HG02885 (cell line): ENCODE results near the gene MAP1LC3B2.

ENCODE experiments used
- ATAC-seq: cut with Tn5 transposase; IDR thresholded peaks from one replicate; pipeline ENCODE4 v1.9.1; 2021; ENCODE audit warnings: mild to moderate bottlenecking; ENCODE audit not compliant: unreplicated experiment, poor library complexity

The MAP1LC3B2 gene

GRCh38 chr12:116609319-116610114, 50.3 kb downstream of the MAP1LC3B2 start:
- ATAC-seq, result no peak

- ATAC-seq, result no peak
Observed at GRCh38 chr12:116610971-116611541, 51.9 kb downstream of the MAP1LC3B2 start.

GRCh38 chr12:116612436-116612835, 53.3 kb downstream of the MAP1LC3B2 start:
- no peak for ATAC-seq

GRCh38 chr12:116613256-116613655, 54.1 kb downstream of the MAP1LC3B2 start:
- no peak for ATAC-seq

- no peak for ATAC-seq
Observed at GRCh38 chr12:116614194-116614915, 55.2 kb downstream of the MAP1LC3B2 start.

GRCh38 chr12:116615141-116615861, 56.1 kb downstream of the MAP1LC3B2 start:
- ATAC-seq, result no peak

GRCh38 chr12:116616536-116617248, 57.5 kb downstream of the MAP1LC3B2 start:
- ATAC-seq, result no peak

GRCh38 chr12:116619246-116619645, 60.1 kb downstream of the MAP1LC3B2 start:
- ATAC-seq, result no peak

- no peak for ATAC-seq
Observed at GRCh38 chr12:116620124-116620491, 60.9 kb downstream of the MAP1LC3B2 start.

GRCh38 chr12:116620492-116621191, 61.5 kb downstream of the MAP1LC3B2 start:
- ATAC-seq, result no peak

- ATAC-seq, result no peak
Observed at GRCh38 chr12:116621194-116621593, 62.0 kb downstream of the MAP1LC3B2 start.

GRCh38 chr12:116624516-116624915, 65.3 kb downstream of the MAP1LC3B2 start:
- no peak for ATAC-seq

GRCh38 chr12:116626153-116626552, 67.0 kb downstream of the MAP1LC3B2 start:
- no peak for ATAC-seq
